A204.1 (cell line): ENCODE results near the gene B3GNT3.
"Not testable (repeated sequence)": the region's sequence is repeated elsewhere in the genome, so short reads cannot be mapped to it uniquely, and the experiment has no call there.

Experiments used
- FAIRE-seq: peaks from 2 replicates; lab custom pipeline; 2012; peaks lifted over from hg19 to GRCh38; lab: Jason Lieb, UNC

B3GNT3 gene

DNA sequence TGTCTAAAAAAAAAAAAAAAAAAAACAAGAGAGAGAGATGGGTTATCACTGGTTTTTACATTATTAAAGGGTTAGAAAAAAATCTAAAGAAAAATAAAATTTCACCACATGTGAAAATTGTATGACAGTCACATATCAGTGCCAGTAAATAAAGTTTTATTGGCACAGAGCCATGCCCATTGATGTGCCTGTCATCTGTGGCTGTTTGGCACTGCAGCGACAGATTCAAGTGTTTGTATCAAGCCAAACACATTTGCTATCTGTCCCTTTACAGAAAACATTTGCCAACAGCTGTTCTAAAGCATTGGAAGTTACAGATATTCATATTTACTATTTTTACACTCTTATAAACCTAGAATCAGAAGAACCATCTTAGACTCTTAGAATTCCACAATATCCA is 27.4 kb upstream of the B3GNT3 start:
- FAIRE-seq = no peak

DNA sequence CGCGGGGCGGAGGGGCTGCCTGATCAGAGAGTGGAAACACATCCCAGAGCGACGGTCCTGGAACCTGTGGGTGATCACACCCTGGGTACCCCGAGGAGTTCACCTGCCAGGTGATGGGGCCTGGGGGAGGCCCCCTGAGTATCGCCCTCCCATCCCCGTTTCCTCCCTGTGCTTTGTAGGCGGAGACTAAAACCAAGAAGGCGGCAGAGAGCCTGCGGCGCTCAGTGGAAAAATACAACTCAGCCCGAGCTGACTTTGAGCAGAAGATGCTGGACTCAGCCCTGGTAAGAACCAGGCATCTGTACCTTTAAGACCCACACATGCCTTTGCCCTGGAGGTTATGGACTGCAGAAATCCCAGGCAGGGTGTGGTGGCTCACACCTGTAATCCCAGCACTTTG is 24.3 kb upstream of the B3GNT3 start:
- no peak for FAIRE-seq

DNA sequence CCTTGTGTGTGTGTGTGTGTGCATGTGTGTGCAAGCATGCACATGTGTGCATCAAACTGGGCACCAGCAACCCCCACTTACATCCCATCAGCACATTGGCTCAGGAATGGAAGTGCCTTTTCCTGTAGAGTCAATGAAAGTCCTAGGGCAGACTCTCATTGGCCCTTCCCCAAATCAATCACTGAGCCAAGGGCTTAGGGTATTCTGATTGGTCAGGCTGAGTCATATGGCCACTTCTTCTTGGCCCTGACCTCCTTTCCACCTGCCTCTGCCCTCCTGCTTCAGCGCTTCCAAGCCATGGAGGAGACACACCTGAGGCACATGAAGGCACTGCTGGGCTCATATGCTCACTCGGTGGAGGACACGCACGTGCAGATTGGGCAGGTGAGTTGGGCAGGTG is 22.8 kb upstream of the B3GNT3 start:
- no peak for FAIRE-seq

DNA sequence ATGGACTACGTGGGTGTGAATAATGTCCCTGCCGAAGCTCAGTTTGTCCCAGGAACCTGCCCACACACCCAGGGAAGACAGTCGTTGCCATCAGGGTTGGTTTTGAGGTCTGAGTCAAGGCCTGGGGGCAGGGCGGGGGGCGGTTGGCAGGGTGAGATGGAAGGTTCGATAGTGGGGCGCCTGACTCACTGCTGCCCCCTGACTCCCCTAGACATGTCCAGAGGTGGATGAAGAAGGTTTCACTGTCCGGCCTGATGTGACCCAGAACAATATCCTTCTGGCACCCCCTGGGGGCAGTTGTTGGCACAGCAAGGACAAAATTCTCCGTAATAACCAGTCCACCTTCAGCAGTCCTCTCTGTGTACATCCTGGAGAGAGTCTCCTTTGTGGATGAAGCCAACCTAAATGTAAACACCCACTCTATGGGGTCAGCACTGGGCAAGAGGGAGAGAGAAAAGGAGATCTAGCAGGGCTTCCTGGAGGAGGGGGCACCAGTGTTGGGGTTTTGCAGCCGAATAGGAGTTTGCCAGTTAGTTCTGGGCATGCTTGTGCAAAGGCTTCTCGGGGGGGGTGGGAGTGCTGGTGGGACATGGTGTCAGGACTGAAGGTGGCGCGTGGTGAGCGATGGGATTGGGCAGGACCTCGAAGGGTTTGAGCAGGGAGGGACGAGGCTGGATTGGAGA is 19.6 kb upstream of the B3GNT3 start:
- no peak for FAIRE-seq

- no peak for FAIRE-seq
Observed at GRCh38 chr19:17775991-17776803, 18.7 kb upstream of the B3GNT3 start.

- not testable (repeated sequence) for FAIRE-seq
Observed at GRCh38 chr19:17777840-17778239, 17.1 kb upstream of the B3GNT3 start.

- no peak for FAIRE-seq
Observed at GRCh38 chr19:17778251-17778967, 16.5 kb upstream of the B3GNT3 start.

GRCh38 chr19:17778968-17779929 is 15.7 kb upstream of the B3GNT3 start:
- FAIRE-seq = no peak

DNA sequence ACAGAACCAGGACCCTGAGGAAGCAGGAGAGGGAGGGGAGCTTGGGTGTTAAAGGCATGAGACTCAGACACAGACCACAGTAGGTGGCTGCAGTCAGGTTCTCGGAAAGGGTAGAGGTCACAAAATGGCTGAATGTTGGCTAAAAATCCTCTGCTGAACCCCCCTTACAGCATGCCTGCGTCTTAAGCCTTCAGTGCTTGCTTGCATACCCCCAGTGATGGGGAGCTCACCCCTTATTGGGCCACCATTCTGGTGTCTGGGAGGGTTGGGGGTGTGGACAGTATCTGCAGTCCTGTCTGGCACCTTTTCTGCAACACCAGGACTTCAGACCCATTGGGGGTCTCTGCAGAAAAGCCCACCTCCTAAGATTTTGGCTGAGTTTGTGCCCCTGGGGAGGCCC is 14.2 kb upstream of the B3GNT3 start:
- FAIRE-seq = no peak

DNA sequence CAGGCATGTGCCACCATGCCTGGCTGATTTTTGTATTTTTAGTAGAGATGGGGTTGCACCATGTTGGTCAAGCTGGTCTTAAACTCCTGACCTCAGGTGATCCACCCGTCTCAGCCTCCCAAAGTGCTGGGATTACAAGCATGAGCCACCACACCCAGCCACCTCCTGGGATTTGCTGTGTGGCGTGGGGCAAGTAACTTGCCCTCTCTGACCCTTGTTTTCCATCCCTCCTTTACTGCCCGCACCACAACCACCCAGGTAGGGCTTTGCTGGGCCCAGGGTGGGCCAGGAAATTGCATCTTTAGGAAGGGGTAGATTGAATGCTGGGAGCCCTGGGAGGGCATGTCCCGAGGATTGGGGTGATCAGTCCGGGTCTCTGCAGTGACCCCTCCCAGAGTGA is 11.2 kb upstream of the B3GNT3 start:
- not testable (repeated sequence) for FAIRE-seq

DNA sequence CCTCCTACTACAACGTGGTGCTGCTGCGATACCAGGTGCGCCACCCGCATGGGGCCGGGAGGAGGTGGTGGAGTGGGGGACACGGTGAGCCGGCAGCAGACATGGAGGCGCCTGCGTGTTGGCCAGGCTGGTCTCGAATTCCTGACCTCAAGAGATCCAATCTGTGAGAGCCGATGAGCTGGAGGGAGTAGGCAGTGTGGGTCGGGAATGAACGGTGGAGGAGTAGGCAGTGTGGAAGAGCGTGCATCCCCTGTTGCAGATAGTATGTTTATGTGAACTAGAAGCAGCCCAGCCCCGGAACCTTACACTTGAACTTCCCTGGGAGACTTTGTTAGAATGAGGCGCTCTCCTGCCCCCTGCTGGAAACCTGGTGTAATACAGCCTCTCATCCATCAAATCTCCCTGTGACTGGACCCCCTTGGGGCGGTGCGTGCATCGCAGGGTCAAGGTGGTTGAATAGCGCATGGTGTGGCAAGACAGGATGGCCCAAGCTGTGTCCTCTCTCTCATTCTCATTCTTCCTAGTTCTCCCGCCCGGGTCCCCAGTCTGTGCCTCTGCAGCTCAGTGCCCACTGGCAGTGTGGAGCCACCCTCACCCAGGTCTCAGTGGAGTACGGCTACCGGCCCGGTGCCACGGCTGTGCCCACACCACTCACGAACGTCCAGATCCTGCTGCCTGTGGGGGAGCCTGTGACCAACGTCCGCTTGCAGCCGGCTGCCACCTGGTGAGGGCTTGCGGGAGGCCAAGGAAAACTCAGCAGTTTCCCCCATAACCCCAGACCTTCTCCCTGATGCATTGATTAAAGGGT is 10.5 kb upstream of the B3GNT3 start:
- no peak for FAIRE-seq

DNA sequence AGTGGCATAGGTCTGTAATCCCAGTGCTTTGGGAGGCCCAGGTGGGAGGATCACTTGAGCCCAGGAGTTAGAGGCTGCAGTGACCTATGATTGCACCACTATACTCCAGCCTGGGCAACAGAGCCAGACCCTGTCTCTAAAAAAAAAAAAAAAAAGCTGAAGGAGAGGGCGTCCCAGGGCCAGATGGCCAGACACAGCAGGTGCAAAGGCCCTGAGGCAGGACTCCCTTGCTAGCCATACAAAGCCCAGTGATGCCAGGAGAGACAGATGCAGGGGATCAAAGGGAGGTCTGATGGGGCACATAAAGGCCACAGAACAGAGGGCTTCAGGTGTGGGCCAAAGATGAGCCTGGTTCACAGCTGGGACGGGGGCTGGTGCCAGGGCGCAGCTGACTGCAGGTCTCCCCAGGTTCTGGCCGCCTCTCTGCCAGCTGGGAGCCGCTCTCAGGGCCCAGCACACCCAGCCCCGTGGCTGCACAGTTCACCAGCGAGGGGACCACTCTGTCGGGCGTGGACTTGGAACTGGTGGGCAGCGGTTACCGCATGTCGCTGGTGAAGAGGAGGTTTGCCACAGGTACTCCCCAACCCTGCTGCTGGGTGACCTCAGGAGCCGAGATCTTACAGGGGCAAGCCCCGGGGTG is 7.5 kb upstream of the B3GNT3 start:
- FAIRE-seq = no peak

GRCh38 chr19:17788632-17789031 is 6.3 kb upstream of the B3GNT3 start:
- no peak for FAIRE-seq

DNA sequence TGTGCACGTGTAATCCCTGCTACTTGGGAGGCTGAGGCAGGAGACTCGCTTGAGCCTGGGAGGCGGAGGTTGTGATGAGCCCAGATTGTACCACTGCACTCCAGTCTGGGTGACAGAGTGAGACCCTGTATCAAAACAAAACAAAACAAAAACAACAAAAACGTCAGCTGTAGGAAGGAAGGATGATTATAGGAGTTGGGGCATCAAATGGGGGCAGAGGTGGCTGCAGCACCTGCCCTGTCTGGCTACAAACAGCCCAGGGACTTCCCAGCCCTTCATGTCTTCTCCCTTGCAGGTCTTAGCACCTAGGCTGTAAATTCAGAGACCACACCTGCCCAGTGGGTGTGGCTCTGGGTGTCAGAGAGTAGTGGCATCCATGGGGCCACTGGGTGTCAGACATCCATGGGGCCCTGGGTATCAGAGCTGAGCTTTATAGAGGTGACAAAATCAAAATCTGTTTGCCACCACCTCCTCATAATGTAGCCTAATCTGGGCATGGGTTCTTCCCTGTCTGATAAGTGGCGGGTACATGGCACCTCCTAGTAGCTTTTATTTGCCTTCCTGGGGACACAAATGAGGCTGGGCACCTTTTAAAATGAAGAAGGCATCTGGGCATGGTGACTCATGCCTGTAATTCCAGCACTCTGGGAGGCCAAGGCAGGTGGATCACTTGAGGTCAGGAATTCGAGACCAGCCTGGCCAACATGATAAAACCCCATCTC is 4.7 kb upstream of the B3GNT3 start:
- no peak for FAIRE-seq

GRCh38 chr19:17794412-17794730 is 567 bp upstream of the B3GNT3 start:
- FAIRE-seq = no peak

DNA sequence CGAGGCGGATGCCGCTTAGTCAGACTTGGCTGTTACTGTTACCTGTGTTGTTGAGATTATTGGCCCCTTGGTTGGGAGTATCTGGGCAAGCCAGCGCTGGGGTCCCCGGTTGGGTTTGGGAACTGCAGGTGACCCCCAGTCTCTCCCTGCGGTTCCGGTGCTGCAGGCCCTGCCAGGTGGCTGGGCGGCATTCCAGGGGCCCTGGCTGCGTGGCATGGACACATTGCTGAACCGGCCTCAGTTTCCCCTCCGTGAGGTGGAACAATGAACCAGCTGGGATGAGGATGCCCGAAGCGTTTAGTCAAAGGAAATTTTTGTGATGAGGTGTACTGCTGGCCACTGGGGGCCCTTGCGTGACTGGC is 538 bp downstream of the B3GNT3 start:
- no peak for FAIRE-seq

- no peak for FAIRE-seq
Observed at GRCh38 chr19:17796013-17796837, 1.3 kb downstream of the B3GNT3 start.

DNA sequence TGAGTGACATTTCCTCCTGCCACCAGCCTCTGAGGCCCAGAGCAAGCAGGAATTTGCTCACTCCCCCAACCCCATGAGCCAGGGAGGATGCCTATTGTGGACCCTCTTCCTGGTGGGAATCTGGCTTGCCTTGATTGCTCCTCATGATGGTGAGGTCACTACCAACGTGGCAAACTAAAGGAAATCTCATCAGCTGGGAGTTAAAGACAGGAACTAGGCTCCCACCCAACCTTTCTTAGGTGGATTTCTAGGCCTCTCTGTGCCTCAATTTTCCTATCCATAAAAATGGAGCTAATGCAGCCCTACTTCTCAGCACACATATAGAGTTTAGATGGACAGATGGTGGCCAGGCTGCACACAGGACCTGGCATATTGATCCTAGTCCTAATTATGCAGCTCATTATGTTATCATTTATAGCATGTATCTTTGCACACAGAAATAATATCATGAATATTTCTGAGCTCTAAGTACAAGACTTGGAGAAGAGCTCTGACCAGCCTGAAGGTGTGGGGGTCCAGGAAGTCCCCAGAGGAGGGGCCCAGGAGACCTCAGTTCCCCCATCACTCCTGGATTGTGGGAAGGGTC is 2.0 kb downstream of the B3GNT3 start:
- FAIRE-seq = no peak
